Measurements from ENCODE around the gene ARMS2.

GRCh38 chr10:122498521-122498920 is 44.1 kb downstream of the ARMS2 start:
- TF ChIP-seq TAF1 (IDR thresholded peaks at IDR 0.05; ENCODE audit: borderline replicate concordance, insufficient read depth, low read length) (no peak), POLR2AphosphoS5 (IDR thresholded peaks at IDR 0.05; ENCODE audit: low read depth, low read length) (no peak), FOXP2 (optimal IDR thresholded peaks at IDR 0.05; ENCODE audit: borderline replicate concordance, extremely low read depth, extremely low read length, insufficient read depth) (no peak), REST (IDR thresholded peaks at IDR 0.05; ENCODE audit: insufficient read depth in 1 of 2, low read depth in 2 of 2, low read length in 2 of 2) (no peak)

All from PFSK-1 (cell line).